H1 (cell line): ENCODE data around the gene MRPS34. TPM values are rescaled to one million over a fixed set of nuclear protein-coding genes. Genes with fewer than 3 reads are reported as not detected.

Source experiments
- ASH2L ChIP-seq: fragments of 200-600, 300-600 bp; sonication (generic); IDR thresholded peaks from one replicate; pipeline ENCODE4 v1.7.1; 2017; ENCODE audit warnings: low read length
- BCL11A ChIP-seq, 2 experiments: IDR thresholded peaks; one replicate each; pipeline ENCODE4 v1.6.1; 2011; ENCODE audit warnings: low read depth in 2 of 2, low read length in 2 of 2, mild to moderate bottlenecking in 2 of 2
- BRCA1 ChIP-seq: IDR thresholded peaks from 2 replicates; pipeline ENCODE4 v1.6.1; 2012; ENCODE audit warnings: low read depth, low read length, improper control_type of control experiment
- CHD1 ChIP-seq: IDR thresholded peaks from 2 replicates; pipeline ENCODE4 v1.6.1; 2012; ENCODE audit warnings: low read depth, low read length, improper control_type of control experiment
- CHD2 ChIP-seq: IDR thresholded peaks from 2 replicates; pipeline ENCODE4 v1.6.1; 2012; ENCODE audit warnings: low read length, improper control_type of control experiment
- EZH2 ChIP-seq: fragments of 200-600 bp; sonication (generic); IDR thresholded peaks from 2 replicates; pipeline ENCODE4 v1.7.1; 2012; ENCODE audit warnings: low read depth, mild to moderate bottlenecking, moderate library complexity, low read length, inconsistent platforms; ENCODE audit not compliant: severe bottlenecking
- FOSL1 ChIP-seq: IDR thresholded peaks from 2 replicates; pipeline ENCODE4 v1.6.1; 2011; ENCODE audit warnings: mild to moderate bottlenecking, low read depth, low read length, moderate library complexity; ENCODE audit not compliant: insufficient read depth
- GABPA ChIP-seq: IDR thresholded peaks from 2 replicates; pipeline ENCODE4 v1.6.1; 2011; ENCODE audit warnings: mild to moderate bottlenecking, low read length, moderate library complexity, borderline replicate concordance; ENCODE audit not compliant: insufficient read depth
- GTF2F1 ChIP-seq: IDR thresholded peaks from 2 replicates; pipeline ENCODE4 v1.6.1; 2012; ENCODE audit warnings: low read depth, low read length, improper control_type of control experiment, borderline replicate concordance
- JUN ChIP-seq: IDR thresholded peaks from 2 replicates; pipeline ENCODE4 v1.6.1; 2011; ENCODE audit warnings: low read depth, mild to moderate bottlenecking, improper control_type of control experiment, low read length
- JUND ChIP-seq: IDR thresholded peaks from 2 replicates; pipeline ENCODE4 v1.6.1; 2011; ENCODE audit warnings: mild to moderate bottlenecking, improper control_type of control experiment, low read length
- KDM1A ChIP-seq: fragments of 200-600, 300-600 bp; sonication (generic); IDR thresholded peaks from 2 replicates; pipeline ENCODE4 v1.7.1; 2016; ENCODE audit warnings: mild to moderate bottlenecking, low read length, borderline replicate concordance
- KDM4A ChIP-seq: IDR thresholded peaks from one replicate; pipeline ENCODE4 v1.7.1; 2012; ENCODE audit warnings: low read depth, mild to moderate bottlenecking, moderate library complexity, low read length, inconsistent platforms; ENCODE audit not compliant: severe bottlenecking
- MAFK ChIP-seq: IDR thresholded peaks from 2 replicates; pipeline ENCODE4 v1.6.1; 2012; ENCODE audit warnings: low read depth, mild to moderate bottlenecking, improper control_type of control experiment, low read length
- POLR2AphosphoS5 ChIP-seq: IDR thresholded peaks from 2 replicates; pipeline ENCODE4 v1.6.1; 2011; ENCODE audit warnings: low read depth, low read length
- RFX5 ChIP-seq: IDR thresholded peaks from 2 replicates; pipeline ENCODE4 v1.6.1; 2011; ENCODE audit warnings: low read depth, low read length, improper control_type of control experiment, borderline replicate concordance
- RNF2 ChIP-seq: fragments of 200-900, 300-1000 bp; sonication (generic); IDR thresholded peaks from 2 replicates; pipeline ENCODE4 v1.7.1; 2016; ENCODE audit warnings: borderline replicate concordance, low read depth, mild to moderate bottlenecking, antibody characterized with exemption, low read length; ENCODE audit not compliant: poor library complexity, severe bottlenecking; ENCODE audit errors: missing control alignments
- SIN3A ChIP-seq, 2 experiments: IDR thresholded peaks in 1 of 2; conservative IDR thresholded peaks in 1 of 2; 2 replicates each; pipeline ENCODE4 v1.6.1; 2011 to 2012; ENCODE audit warnings: low read length in 2 of 2, improper control_type of control experiment in 1 of 2, low read depth in 1 of 2, mild to moderate bottlenecking in 1 of 2
- SIRT6 ChIP-seq: IDR thresholded peaks from one replicate; pipeline ENCODE4 v1.7.1; 2012; ENCODE audit warnings: low read length, inconsistent platforms
- SP1 ChIP-seq: IDR thresholded peaks from 2 replicates; pipeline ENCODE4 v1.6.1; 2011; ENCODE audit warnings: low read depth, low read length
- SUZ12 ChIP-seq: fragments of 200-600 bp; sonication (generic); IDR thresholded peaks from 2 replicates; pipeline ENCODE4 v1.6.1; 2012; ENCODE audit warnings: mild to moderate bottlenecking, inconsistent platforms, low read length, moderate library complexity, mixed read lengths
- TAF7 ChIP-seq: optimal IDR thresholded peaks from 2 replicates; pipeline ENCODE3; 2011; ENCODE audit warnings: low read depth, mild to moderate bottlenecking, inconsistent platforms, low read length, moderate library complexity, borderline replicate concordance
- TBP ChIP-seq: IDR thresholded peaks from 2 replicates; pipeline ENCODE4 v1.6.1; 2011; ENCODE audit warnings: low read depth, low read length, improper control_type of control experiment
- TEAD4 ChIP-seq: IDR thresholded peaks from 2 replicates; pipeline ENCODE4 v1.6.1; 2012; ENCODE audit warnings: low read depth, low read length, inconsistent platforms, mixed read lengths
- USF2 ChIP-seq: IDR thresholded peaks from 2 replicates; pipeline ENCODE4 v1.6.1; 2011; ENCODE audit warnings: low read length, improper control_type of control experiment
- polyA plus RNA-seq, 7 experiments: library from polyadenylated mRNA; depleted of rRNA in 3 of 7; stranded (reverse) in 5 of 7; unstranded in 2 of 7; fragments of >200 nt in 5 of 7; fragments of 200-250 nt in 2 of 7; gene quantifications; 1 replicate in 5 of 7; 2 replicates in 1 of 7; 4 replicates in 1 of 7; pipeline versions ENCODE4 v1.2.1 to v1.2.3, GENCODE V29; 2011 to 2013; ENCODE audit warnings: missing spikeins in 2 of 7, mixed read lengths in 2 of 7
- total RNA-seq: library from RNA; stranded (reverse); fragmentation: NEBNext Ultra II Directional; extraction: Animal tissue kit (Norgen Biotek cat#: 25700); gene quantifications from 2 replicates; pipeline ENCODE4 v1.2.1, GENCODE V29; 2021

MRPS34 gene
- total and polyA plus RNA-seq, 2 of the 8 experiments (the other 6 are each of a cell fraction or from before 2014, with no cell fraction given): 168 to 252 TPM

- no peak for TF ChIP-seq JUN
- no peak for TF ChIP-seq KDM4A
- TF ChIP-seq GABPA: no peak
- TF ChIP-seq SIN3A (conservative IDR thresholded peaks at IDR 0.05 in 1 of 2, IDR thresholded peaks at IDR 0.05 in 1 of 2; ENCODE audit: low read depth in 1 of 2, low read length in 2 of 2): peak in 1 of 2 experiments; percentile 65; a peak in 1 of 4 replicates
- no peak for TF ChIP-seq EZH2
- no peak for TF ChIP-seq CHD2
- TF ChIP-seq SIRT6: no peak
- no peak for TF ChIP-seq KDM1A
- TF ChIP-seq TAF7: no peak
- TF ChIP-seq TEAD4: 0 out of 2 replicates have a peak, but pooled peaks have one; percentile 57
- no peak; the same call in 1 of the 2 replicates for TF ChIP-seq SP1
- TF ChIP-seq SUZ12: no peak
- TF ChIP-seq BRCA1: no peak
- TF ChIP-seq JUND: no peak
- no peak for TF ChIP-seq USF2
- no peak for TF ChIP-seq RNF2
- TF ChIP-seq TBP: peak; percentile 17; the same call in 1 of the 2 replicates
- TF ChIP-seq FOSL1: no peak
- TF ChIP-seq GTF2F1: no peak
- peak; percentile 60; the same call in 1 of the 2 replicates for TF ChIP-seq POLR2AphosphoS5
- no peak for TF ChIP-seq ASH2L
- no peak for TF ChIP-seq CHD1
- TF ChIP-seq RFX5: no peak
- TF ChIP-seq BCL11A (IDR thresholded peaks at IDR 0.05; ENCODE audit: low read depth in 2 of 2, low read length in 2 of 2): no peak
- no peak for TF ChIP-seq MAFK
Measured at GRCh38 chr16:1771864-1772361, 1.0 kb downstream of the MRPS34 start (continued).
